ENCODE results near the gene PPIF. TPM values are rescaled to one million over a fixed set of nuclear protein-coding genes. Genes with fewer than 3 reads are reported as not detected.

The PPIF gene
- total RNA-seq, 1 experiment from 2014 or later: 133 TPM

GRCh38 chr10:79350407-79351154, 3.3 kb downstream of the PPIF start:
- POLR2A ChIA-PET: no interaction called here
- H3K4me3 Mint-ChIP-seq (ENCODE audit: unreplicated experiment): no peak overlapping the region
- no peaks in the 10 kb centered on the region for H3K4me1 Mint-ChIP-seq (ENCODE audit: low read depth, unreplicated experiment)
- peaks cover 79% of the 10 kb centered on the region for H3K36me3 Mint-ChIP-seq (ENCODE audit: insufficient read depth, unreplicated experiment)
- DNase-seq: no peak
- no peaks in the 10 kb centered on the region for H3K27me3 Mint-ChIP-seq (ENCODE audit: insufficient read depth, unreplicated experiment)
- Histone ChIP-seq H3K4me1 (no peaks in the 10 kb centered on the region; the same call in 1 of the 2 replicates), H3K9me3 (no peaks in the 10 kb centered on the region), H3K27me3 (replicated peaks; ENCODE audit: control insufficient read depth, insufficient read depth, low read length) (no peaks in the 10 kb centered on the region), H3K4me3 (ENCODE audit: low read depth, low read length) (no peak overlapping the region), H3K36me3 (ENCODE audit: control insufficient read depth, insufficient read depth, low read length) (peaks cover 22% of the 10 kb centered on the region)
- no peak overlapping the region for H3K27ac Mint-ChIP-seq (ENCODE audit: unreplicated experiment)
- no peak for TF ChIP-seq CTCF (IDR thresholded peaks at IDR 0.05; ENCODE audit: insufficient read depth in 1 of 2, low read depth in 1 of 2, low read length in 1 of 2, severe bottlenecking in 1 of 2, unreplicated experiment in 1 of 2)
- no peaks in the 10 kb centered on the region for H3K9me3 Mint-ChIP-seq (ENCODE audit: unreplicated experiment)
- intact Hi-C loops (cut with micrococcal nuclease; ENCODE audit: unreplicated experiment): no loop called here
- CTCF ChIA-PET: no interaction called here
- no TSS peak for BruUV-seq (replicated peaks)

GRCh38 chr10:79351332-79351731, 4.1 kb downstream of the PPIF start:
- no peaks in the 10 kb centered on the region; the same call in 1 of the 2 replicates for H3K4me1 ChIP-seq
- peaks cover 22% of the 10 kb centered on the region for H3K36me3 ChIP-seq (ENCODE audit: control insufficient read depth, insufficient read depth, low read length)
- intact Hi-C loops (cut with micrococcal nuclease; ENCODE audit: unreplicated experiment): no loop called here
- no peaks in the 10 kb centered on the region for H3K4me1 Mint-ChIP-seq (ENCODE audit: low read depth, unreplicated experiment)
- H3K4me3 Mint-ChIP-seq (ENCODE audit: unreplicated experiment): no peak overlapping the region
- no peak overlapping the region for H3K27ac Mint-ChIP-seq (ENCODE audit: unreplicated experiment)
- H3K9me3 Mint-ChIP-seq (ENCODE audit: unreplicated experiment): no peaks in the 10 kb centered on the region
- peaks cover 87% of the 10 kb centered on the region for H3K36me3 Mint-ChIP-seq (ENCODE audit: insufficient read depth, unreplicated experiment)
- DNase-seq: no peak
- POLR2A ChIA-PET: no interaction called here
- CTCF ChIA-PET: no interaction called here
- no TSS peak for BruUV-seq (replicated peaks)
- H3K4me3 ChIP-seq (ENCODE audit: low read depth, low read length): no peak overlapping the region
- no peaks in the 10 kb centered on the region for H3K27me3 Mint-ChIP-seq (ENCODE audit: insufficient read depth, unreplicated experiment)
- H3K27me3 ChIP-seq (replicated peaks; ENCODE audit: control insufficient read depth, insufficient read depth, low read length): no peaks in the 10 kb centered on the region
- H3K9me3 ChIP-seq: no peaks in the 10 kb centered on the region
- TF ChIP-seq CTCF (IDR thresholded peaks at IDR 0.05; ENCODE audit: insufficient read depth in 1 of 2, low read depth in 1 of 2, low read length in 1 of 2, severe bottlenecking in 1 of 2, unreplicated experiment in 1 of 2): no peak

- no peaks in the 10 kb centered on the region for H3K27me3 ChIP-seq (replicated peaks; ENCODE audit: control insufficient read depth, insufficient read depth, low read length)
- no peaks in the 10 kb centered on the region for H3K27me3 Mint-ChIP-seq (ENCODE audit: insufficient read depth, unreplicated experiment)
- no peaks in the 10 kb centered on the region for H3K9me3 Mint-ChIP-seq (ENCODE audit: unreplicated experiment)
- H3K36me3 ChIP-seq (ENCODE audit: control insufficient read depth, insufficient read depth, low read length): peaks cover 22% of the 10 kb centered on the region
- ChIA-PET POLR2A (no interaction called here), CTCF (no interaction called here)
- TF ChIP-seq CTCF (IDR thresholded peaks at IDR 0.05; ENCODE audit: insufficient read depth in 1 of 2, low read depth in 1 of 2, low read length in 1 of 2, severe bottlenecking in 1 of 2, unreplicated experiment in 1 of 2): no peak
- H3K4me3 ChIP-seq (ENCODE audit: low read depth, low read length): no peak overlapping the region
- no peak overlapping the region for H3K27ac Mint-ChIP-seq (ENCODE audit: unreplicated experiment)
- H3K4me3 Mint-ChIP-seq (ENCODE audit: unreplicated experiment): no peak overlapping the region
- no peaks in the 10 kb centered on the region for H3K9me3 ChIP-seq
- intact Hi-C loops (cut with micrococcal nuclease; ENCODE audit: unreplicated experiment): no loop called here
- H3K4me1 ChIP-seq: peaks cover 1% of the 10 kb centered on the region
- BruUV-seq (replicated peaks): no TSS peak
- peaks cover 94% of the 10 kb centered on the region for H3K36me3 Mint-ChIP-seq (ENCODE audit: insufficient read depth, unreplicated experiment)
- no peak for DNase-seq
- no peaks in the 10 kb centered on the region for H3K4me1 Mint-ChIP-seq (ENCODE audit: low read depth, unreplicated experiment)
These were observed 5.0 kb downstream of the PPIF start for GRCh38 chr10:79352035-79352877.
